Common myeloid progenitor, CD34-positive (primary cell): ENCODE data around the gene OVCH2.

Source experiments
- CTCF ChIA-PET: fragments of 350-600 bp; sonication (Branson Sonifier 250); formaldehyde crosslinking; loops from one replicate; lab custom pipeline; 2021; ENCODE audit warnings: antibody characterized with exemption; lab: Charles Lee
- POLR2A ChIA-PET: fragments of 350-600 bp; sonication (Branson Sonifier 250); formaldehyde crosslinking; loops from one replicate; lab custom pipeline; 2021; ENCODE audit warnings: antibody characterized with exemption; lab: Charles Lee
- DNase-seq, 3 donors: peaks; one replicate each; pipeline versions ENCODE4 v3.0.0 to v3.0.0-alpha.2; 2013
- H3K27ac ChIP-seq, 2 experiments: 1 replicate in 1 of 2; 2 replicates in 1 of 2; pipeline ENCODE4 v1.7.0; 2013; ENCODE audit warnings: inconsistent platforms in 2 of 2, low read length in 2 of 2, mild to moderate bottlenecking in 2 of 2, low read depth in 1 of 2, moderate library complexity in 1 of 2; ENCODE audit not compliant: severe bottlenecking in 2 of 2, insufficient read depth in 1 of 2, poor library complexity in 1 of 2
- H3K27me3 ChIP-seq, 5 experiments: replicated peaks in 2 of 5; 1 replicate in 3 of 5; 2 replicates in 2 of 5; pipeline versions ENCODE4 v1.6.1 to v1.7.0; 2013; ENCODE audit warnings: low read length in 4 of 5, mild to moderate bottlenecking in 2 of 5, moderate library complexity in 2 of 5, inconsistent platforms in 1 of 5; ENCODE audit not compliant: insufficient read depth in 5 of 5, control insufficient read depth in 4 of 5
- H3K36me3 ChIP-seq, 4 experiments: 1 replicate in 2 of 4; 2 replicates in 2 of 4; pipeline versions ENCODE4 v1.6.1 to v1.7.0; 2013; ENCODE audit warnings: low read length in 3 of 4, control low read depth in 1 of 4, mild to moderate bottlenecking in 1 of 4; ENCODE audit not compliant: control insufficient read depth in 4 of 4, insufficient read depth in 4 of 4
- H3K4me1 ChIP-seq, 4 experiments: 1 replicate in 3 of 4; 2 replicates in 1 of 4; pipeline versions ENCODE4 v1.6.1 to v1.7.1; 2013; ENCODE audit warnings: low read length in 3 of 4, mild to moderate bottlenecking in 3 of 4, control low read depth in 1 of 4, inconsistent platforms in 1 of 4, moderate library complexity in 1 of 4; ENCODE audit not compliant: control insufficient read depth in 4 of 4, insufficient read depth in 4 of 4; ENCODE audit errors: control extremely low read depth in 1 of 4
- H3K4me3 ChIP-seq, 7 experiments: 1 replicate in 4 of 7; 2 replicates in 3 of 7; pipeline versions ENCODE4 v1.5.1 to v1.7.0; 2013; ENCODE audit warnings: mild to moderate bottlenecking in 7 of 7, low read length in 6 of 7, moderate library complexity in 6 of 7, inconsistent platforms in 2 of 7, low read depth in 2 of 7, control low read depth in 1 of 7; ENCODE audit not compliant: insufficient read depth in 4 of 7, control insufficient read depth in 1 of 7; ENCODE audit errors: extremely low read depth in 1 of 7
- H3K9me3 ChIP-seq, 5 experiments: 1 replicate in 4 of 5; 2 replicates in 1 of 5; pipeline versions ENCODE4 v1.6.1 to v1.7.1; 2013; ENCODE audit warnings: low read length in 4 of 5, mild to moderate bottlenecking in 2 of 5, inconsistent platforms in 1 of 5, low read depth in 1 of 5, moderate library complexity in 1 of 5; ENCODE audit not compliant: control insufficient read depth in 4 of 5, insufficient read depth in 2 of 5; ENCODE audit errors: control extremely low read depth in 1 of 5
- WGBS: methylation state at CpG from one replicate; pipeline ENCODE4 v1.1.5; 2013; ENCODE audit not compliant: insufficient coverage; 5-methylcytosine and 5-hydroxymethylcytosine counted together

The OVCH2 gene

DNA sequence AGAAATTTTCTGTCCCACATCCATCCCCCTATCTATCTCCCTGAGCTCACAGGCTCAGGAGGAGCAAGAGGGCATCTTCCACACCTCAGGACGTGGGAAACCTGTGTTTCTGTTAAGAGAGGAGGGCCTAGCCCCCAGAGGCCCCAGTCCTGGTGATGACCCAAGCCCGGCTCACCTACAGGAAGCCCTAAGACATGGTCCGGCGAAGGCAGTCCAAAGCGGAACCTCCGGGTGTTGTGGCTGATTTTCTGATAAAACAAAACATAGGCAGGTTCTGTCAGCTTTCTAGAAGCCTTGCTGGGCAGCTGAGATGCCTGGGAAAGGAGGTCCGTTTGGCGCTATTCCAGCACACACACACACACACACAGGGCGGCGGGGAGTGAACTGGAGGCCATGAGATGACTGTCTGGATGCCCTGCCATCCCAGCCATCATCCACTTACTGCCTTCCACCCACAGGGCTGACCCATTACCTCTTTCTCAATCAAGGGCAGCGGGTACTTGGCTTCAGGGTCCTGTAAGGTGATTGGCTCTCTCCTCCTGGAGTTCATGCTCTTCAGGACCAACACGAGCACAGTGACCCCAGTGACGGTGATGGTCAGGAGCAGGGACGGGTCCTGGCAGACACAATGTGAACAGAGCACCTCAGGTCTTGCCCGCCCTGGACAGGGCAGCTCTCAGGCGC, 33.9 kb downstream of the OVCH2 start:
- CTCF ChIA-PET, result interaction anchor here (0.6 to 1.5 kb wide), 2 partner anchors 15 to 547 kb away, joined by 5 read pairs; no protein-coding TSS in a partner anchor

DNA sequence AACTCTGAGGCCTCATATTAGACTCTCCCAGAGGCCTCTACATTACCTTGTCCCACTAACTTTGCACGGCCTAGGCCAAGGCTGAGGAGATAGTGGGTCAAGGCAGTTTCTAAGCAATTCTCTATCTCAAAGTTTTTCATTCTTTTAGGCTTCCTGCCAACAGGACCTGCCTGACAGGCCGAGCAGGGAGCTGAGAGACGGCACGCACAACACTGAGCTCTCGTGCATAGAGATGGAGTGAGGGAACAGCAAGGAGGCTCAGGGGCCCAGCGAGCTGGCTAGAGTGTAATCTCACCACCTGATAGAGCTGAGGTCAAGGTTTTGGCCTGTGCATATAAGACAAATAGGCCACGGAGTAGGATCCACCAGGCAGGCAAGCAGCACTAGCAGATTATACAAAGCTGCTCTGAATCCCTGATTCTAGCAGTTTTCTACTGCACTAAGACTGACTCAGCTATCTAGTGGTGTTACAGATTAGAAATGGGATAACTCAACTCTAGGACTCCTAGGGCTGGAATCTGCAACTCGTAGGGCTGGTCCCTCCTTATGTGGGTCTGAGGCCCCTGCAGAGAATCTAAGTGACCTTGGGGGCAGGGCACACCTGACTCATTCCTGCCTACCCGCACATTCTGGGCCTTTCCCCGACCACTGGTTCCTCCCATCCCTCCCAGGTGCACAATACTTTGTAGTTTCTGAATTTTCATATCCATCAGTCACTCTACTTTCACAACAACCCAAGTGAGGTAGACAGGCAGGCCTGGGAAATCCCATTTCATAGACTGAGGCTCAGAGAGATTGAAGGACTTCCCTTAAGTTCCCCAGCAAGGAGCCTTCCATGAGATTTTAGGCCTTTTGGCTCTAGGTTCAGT, 34.7 kb downstream of the OVCH2 start:
- DNase-seq, result no peak
- Histone ChIP-seq H3K4me1 (peaks cover 0 to 10% (median 3%) of the 10 kb centered on the region in 4 experiments), H3K27me3 (peaks cover 5 to 71% (median 34%) of the 10 kb centered on the region in 5 experiments), H3K27ac (no peak overlapping the region), H3K36me3 (no peaks in the 10 kb centered on the region), H3K4me3 (no peak overlapping the region), H3K9me3 (peaks cover under 1 to 7% (median 2%) of the 10 kb centered on the region in 5 experiments)
- ChIA-PET POLR2A (no interaction called here), CTCF (interaction anchor here (0.6 to 1.9 kb wide), 4 partner anchors 14 to 546 kb away, joined by 4 to 6 read pairs (median 5); no protein-coding TSS in a partner anchor)
- WGBS, result 95% methylated on average over 8 of the region's 10 CpGs

More for the DNA sequence above, 33.9 kb downstream of the OVCH2 start:
- no peak for DNase-seq
- Histone ChIP-seq H3K27ac (no peak overlapping the region), H3K4me3 (no peak overlapping the region), H3K9me3 (peaks cover 4 to 11% (median 7%) of the 10 kb centered on the region in 5 experiments), H3K36me3 (no peaks in the 10 kb centered on the region), H3K27me3 (peaks cover 5 to 73% (median 33%) of the 10 kb centered on the region in 5 experiments), H3K4me1 (peaks cover 0 to 10% (median 3%) of the 10 kb centered on the region in 4 experiments)
- 98% methylated on average over 12 of the region's 16 CpGs for WGBS
- POLR2A ChIA-PET, result no interaction called here

DNA sequence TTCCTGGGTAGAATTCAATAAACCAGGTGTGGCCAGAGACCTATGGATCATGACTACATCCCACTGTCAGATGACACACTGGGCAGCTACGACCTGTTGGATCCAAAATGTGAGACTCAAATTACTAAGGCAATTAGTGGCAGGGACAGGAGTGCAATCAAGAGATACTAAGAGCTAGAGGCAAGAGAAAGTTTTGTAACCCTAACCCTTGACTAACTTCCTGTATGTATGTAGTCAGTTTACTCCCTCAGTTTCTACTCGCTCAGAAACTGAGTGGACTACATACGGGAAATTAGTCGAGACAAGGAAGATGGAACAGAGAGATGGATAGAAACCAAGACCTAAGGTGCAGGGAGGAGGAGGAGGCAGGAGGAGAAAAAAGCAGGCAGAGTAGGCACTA, 35.6 kb downstream of the OVCH2 start:
- no peak overlapping the region for H3K4me3 ChIP-seq
- POLR2A ChIA-PET, result no interaction called here
- no peak overlapping the region for H3K27ac ChIP-seq
- H3K27me3 ChIP-seq, result peaks cover 3 to 66% (median 33%) of the 10 kb centered on the region in 5 experiments
- peaks cover 0 to 10% (median 3%) of the 10 kb centered on the region in 4 experiments for H3K4me1 ChIP-seq
- H3K9me3 ChIP-seq, result no peaks in the 10 kb centered on the region
- H3K36me3 ChIP-seq, result no peaks in the 10 kb centered on the region
- CTCF ChIA-PET, result interaction anchor here (1.0 to 1.9 kb wide), 2 partner anchors 15 to 18 kb away, joined by 4 to 6 read pairs; no protein-coding TSS in a partner anchor
- 75% methylated on average over 4 of the region's 4 CpGs for WGBS
- no peak for DNase-seq

DNA sequence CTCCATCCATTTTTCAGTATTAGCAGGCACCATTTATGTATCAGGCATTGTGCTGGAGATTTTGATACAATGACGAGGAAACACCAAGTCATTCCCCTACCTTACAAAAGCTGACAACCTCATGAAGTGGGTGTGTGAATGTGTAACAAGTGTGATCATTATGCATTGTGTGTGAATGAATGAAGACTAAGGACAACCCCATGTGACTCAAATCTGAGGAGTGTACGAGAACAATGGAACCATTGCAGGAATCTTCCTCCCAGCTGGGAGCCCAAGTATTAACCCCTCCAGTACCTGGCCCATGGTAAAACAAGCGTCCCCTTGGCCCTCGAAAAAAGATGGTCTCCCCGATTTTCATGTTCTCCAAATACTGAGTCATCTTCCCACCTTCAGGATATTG, 37.4 kb downstream of the OVCH2 start:
- ChIA-PET CTCF (interaction anchor here (1.0 to 3.0 kb wide), 6 partner anchors 11 to 103 kb away, joined by 3 to 10 read pairs (median 6); no protein-coding TSS in a partner anchor), POLR2A (no interaction called here)
- peaks cover 0 to 2% (median 0%) of the 10 kb centered on the region in 5 experiments for H3K9me3 ChIP-seq
- peaks cover 0 to 10% (median 2%) of the 10 kb centered on the region in 4 experiments for H3K4me1 ChIP-seq
- WGBS, result 96% methylated on average over 4 of the region's 5 CpGs
- peaks cover 0 to 61% (median 27%) of the 10 kb centered on the region in 5 experiments for H3K27me3 ChIP-seq
- H3K27ac ChIP-seq, result no peak overlapping the region
- no peak for DNase-seq
- H3K36me3 ChIP-seq, result no peaks in the 10 kb centered on the region
- no peak overlapping the region for H3K4me3 ChIP-seq

DNA sequence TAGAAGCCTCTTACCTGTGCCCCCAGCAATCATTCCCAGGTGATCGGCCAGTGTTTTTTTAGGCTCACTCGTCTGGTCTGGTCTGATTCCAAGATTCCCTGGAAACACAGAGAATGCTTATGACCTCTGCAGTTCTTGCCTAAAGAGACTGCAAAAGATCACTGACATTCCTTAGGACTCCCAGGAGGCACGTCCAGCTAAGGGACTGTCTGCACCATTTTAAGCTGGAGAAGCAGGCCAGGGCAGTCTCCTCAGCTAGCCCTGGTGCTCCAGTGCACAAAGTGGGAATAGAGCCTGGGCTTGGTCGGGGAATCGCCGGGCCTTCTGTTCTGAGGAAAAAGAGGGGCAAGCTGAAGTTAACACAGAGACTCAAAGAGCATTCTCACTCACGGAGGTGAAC, 37.8 kb downstream of the OVCH2 start:
- peaks cover 0 to 56% (median 24%) of the 10 kb centered on the region in 5 experiments for H3K27me3 ChIP-seq
- peaks cover 0 to 5% (median 0%) of the 10 kb centered on the region in 4 experiments for H3K4me1 ChIP-seq
- CTCF ChIA-PET, result interaction anchor here (1.0 to 3.0 kb wide), 5 partner anchors 11 to 97 kb away, joined by 3 to 10 read pairs (median 8); no protein-coding TSS in a partner anchor
- POLR2A ChIA-PET, result no interaction called here
- H3K27ac ChIP-seq, result no peak overlapping the region
- peaks cover 0 to 2% (median 0%) of the 10 kb centered on the region in 5 experiments for H3K9me3 ChIP-seq
- DNase-seq, result no peak
- H3K4me3 ChIP-seq, result no peak overlapping the region
- no peaks in the 10 kb centered on the region for H3K36me3 ChIP-seq
- 100% methylated on average over 7 of the region's 7 CpGs for WGBS

DNA sequence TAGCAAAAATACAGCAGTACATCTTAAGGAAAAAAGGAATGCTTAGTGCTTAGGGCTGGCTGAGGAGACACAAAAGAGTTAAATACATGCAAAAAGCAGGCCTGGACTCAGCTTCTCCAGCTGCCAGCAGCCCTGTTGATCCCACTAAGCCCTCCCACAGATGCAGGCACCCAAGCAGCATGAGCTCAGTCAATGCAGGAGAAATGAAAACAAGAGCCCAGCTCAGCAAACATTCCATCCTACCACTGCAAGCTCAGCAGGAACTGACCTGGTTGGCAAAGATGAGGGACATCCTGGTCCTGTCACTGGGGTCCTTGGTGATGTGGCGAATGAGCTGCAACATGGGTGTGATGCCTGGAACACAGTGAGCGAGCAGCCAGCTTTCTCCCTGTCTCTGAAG, 38.8 kb downstream of the OVCH2 start:
- no peak overlapping the region for H3K4me3 ChIP-seq

More for the DNA sequence above, 38.8 kb downstream of the OVCH2 start:
- no peaks in the 10 kb centered on the region for H3K36me3 ChIP-seq
- H3K4me1 ChIP-seq, result no peaks in the 10 kb centered on the region
- peaks cover 0 to 2% (median 0%) of the 10 kb centered on the region in 5 experiments for H3K9me3 ChIP-seq
- no peak overlapping the region for H3K27ac ChIP-seq
- WGBS, result 100% methylated on average over 2 of the region's 2 CpGs
- DNase-seq, result no peak
- ChIA-PET CTCF (interaction anchor here (1.5 to 3.1 kb wide), 4 partner anchors 10 to 96 kb away, joined by 5 to 11 read pairs (median 9); no protein-coding TSS in a partner anchor), POLR2A (no interaction called here)
- H3K27me3 ChIP-seq, result peaks cover 0 to 46% (median 16%) of the 10 kb centered on the region in 5 experiments
